Epithelial cell of proximal tubule (primary cell): Measurements from ENCODE around the gene SLC46A2. TPM values are rescaled to one million over a fixed set of nuclear protein-coding genes. Genes with fewer than 3 reads are reported as not detected.

Experiments
- DNase-seq: peaks from one replicate; pipeline ENCODE4 v3.0.0-alpha.2; 2011; ENCODE audit warnings: low read depth
- H3K4me3 ChIP-seq: 2 replicates; pipeline ENCODE4 v1.5.1; 2011; ENCODE audit warnings: low read depth, mild to moderate bottlenecking, low read length
- total RNA-seq: library from RNA; depleted of rRNA; stranded (reverse); fragments of >200 nt; gene quantifications from 2 replicates; pipeline ENCODE4 v1.2.3, GENCODE V29; 2015
- TF ChIP-seq, protein P1 (sequence below): conservative IDR thresholded peaks from 2 replicates; pipeline ENCODE4 v1.5.1; 2012; ENCODE audit warnings: low read depth, mild to moderate bottlenecking, low read length

The SLC46A2 gene
- total RNA-seq, 1 donor from 2014 or later, result not detected

DNA sequence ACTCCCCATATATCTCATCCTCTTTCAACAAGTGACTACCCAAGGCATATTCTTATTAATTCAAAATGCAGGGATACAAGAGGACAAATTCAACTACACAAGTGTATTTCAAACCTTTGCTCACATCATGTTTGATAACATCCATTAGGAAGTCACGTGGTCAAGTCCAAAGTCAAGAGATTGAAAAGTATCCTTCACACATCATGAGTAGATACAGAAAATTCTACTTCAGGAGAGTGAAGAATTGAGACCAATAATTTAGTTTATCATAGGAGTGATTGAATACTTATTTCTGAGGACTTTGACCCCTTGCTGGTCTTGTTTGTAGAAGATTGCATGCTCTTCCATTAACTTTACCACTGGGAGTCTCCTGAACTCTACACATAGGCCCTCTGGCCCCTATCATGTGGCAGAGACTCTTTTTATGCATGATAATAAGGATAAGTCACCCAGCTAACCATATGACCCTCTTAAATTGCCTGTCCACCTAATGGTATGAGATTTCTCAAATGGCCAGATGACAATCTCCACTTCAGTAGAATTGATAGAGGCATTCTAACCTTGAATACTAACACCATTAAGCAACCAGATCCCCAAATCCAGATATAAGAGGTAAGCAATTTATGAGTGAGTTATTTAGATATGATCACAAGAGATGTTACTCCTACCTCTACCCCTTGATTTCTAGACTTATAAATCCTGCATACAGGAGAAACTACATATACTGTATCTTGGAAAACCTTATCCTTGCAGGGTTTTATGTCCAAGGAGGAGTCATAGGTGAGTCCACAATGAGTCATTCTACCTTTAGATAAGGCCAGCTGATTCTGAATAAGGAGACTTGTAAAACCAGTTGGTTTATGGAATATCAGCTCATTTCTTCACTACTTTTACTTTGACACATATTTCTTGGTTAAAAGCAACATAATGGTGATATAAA is 26.6 kb upstream of the SLC46A2 start:
- no peak for DNase-seq
- TF ChIP-seq, protein P1, sequence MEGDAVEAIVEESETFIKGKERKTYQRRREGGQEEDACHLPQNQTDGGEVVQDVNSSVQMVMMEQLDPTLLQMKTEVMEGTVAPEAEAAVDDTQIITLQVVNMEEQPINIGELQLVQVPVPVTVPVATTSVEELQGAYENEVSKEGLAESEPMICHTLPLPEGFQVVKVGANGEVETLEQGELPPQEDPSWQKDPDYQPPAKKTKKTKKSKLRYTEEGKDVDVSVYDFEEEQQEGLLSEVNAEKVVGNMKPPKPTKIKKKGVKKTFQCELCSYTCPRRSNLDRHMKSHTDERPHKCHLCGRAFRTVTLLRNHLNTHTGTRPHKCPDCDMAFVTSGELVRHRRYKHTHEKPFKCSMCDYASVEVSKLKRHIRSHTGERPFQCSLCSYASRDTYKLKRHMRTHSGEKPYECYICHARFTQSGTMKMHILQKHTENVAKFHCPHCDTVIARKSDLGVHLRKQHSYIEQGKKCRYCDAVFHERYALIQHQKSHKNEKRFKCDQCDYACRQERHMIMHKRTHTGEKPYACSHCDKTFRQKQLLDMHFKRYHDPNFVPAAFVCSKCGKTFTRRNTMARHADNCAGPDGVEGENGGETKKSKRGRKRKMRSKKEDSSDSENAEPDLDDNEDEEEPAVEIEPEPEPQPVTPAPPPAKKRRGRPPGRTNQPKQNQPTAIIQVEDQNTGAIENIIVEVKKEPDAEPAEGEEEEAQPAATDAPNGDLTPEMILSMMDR, result no peak
- no peak overlapping the region for H3K4me3 ChIP-seq

DNA sequence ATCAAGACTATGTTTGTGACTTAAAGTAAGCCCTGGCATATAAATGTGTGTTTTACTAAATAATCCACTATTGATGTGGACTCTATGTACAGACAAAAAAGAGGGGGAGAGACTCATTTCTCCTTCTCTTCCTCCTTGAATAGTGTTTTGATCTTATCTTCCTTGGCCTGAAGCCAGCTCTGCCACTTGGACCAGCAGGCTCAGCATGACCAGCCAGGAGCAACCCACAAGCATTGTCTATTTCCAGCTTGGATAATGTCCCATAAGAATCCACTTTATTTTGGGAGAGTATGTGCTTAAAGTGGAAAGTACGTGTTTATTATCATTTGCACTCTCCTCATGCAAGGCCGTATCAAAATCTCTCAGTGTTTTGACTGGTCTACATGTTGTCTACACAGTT is 23.8 kb upstream of the SLC46A2 start:
- no peak for DNase-seq
- TF ChIP-seq, protein P1, result no peak
- H3K4me3 ChIP-seq, result no peak overlapping the region

DNA sequence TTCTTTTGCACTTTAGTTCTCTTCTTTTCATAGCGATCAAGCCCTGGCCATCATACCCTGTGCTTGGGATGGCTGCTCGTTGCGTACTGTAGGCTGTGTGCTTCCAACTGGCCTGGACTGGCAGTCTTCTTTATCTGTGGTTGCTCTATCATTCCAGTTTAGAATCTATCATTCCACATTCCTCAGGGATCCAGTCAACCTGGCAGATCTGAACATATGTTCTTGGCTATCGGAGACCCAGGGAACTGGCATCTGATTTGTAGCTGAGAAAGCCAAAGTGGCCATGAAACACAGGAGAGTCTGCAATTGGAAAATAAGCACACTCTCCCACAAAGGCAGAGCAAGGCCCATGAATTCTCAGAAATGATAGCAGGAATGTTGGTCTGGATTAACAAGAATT is 22.6 kb upstream of the SLC46A2 start:
- no peak for DNase-seq
- TF ChIP-seq, protein P1, result no peak
- H3K4me3 ChIP-seq, result no peak overlapping the region

DNA sequence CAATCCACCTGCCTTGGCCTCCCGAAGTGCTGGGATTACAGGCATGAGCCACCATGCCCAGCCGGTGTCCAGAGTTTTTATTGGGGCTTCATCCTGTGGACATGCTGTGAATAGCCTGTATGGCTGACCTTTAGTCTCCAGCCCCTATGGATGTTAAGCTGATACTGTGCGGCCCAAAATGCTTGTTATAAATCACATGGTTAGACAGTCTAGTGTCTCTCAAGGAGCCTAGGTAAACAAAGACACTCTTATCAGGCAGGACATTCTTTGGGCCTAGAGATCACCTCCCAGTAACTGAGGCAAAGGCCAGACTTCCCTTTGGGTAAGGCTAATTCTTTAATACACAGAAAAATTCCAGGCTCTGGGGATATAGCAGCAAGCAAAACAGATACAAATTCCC is 22.0 kb upstream of the SLC46A2 start:
- TF ChIP-seq, protein P1, result no peak
- no peak for DNase-seq
- H3K4me3 ChIP-seq, result no peak overlapping the region

DNA sequence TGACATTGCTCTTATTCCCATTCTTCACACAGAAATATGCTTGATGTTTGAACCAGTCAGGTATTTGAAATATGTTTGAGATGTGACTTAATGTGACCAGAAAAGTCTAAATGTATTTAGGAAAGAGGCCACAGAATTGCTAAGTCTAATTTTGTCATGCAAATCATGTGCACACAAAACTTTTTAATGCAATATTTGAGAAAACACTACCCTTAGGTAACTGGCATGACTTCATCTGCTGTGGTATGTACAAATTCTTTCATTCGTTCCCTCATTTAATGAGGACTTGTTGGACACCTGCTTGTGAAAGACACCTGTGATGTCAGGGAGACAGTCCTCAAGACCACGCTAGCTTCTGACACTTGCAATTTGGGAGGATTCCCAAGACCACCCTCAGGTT is 21.1 kb upstream of the SLC46A2 start:
- no peak for DNase-seq
- no peak overlapping the region for H3K4me3 ChIP-seq
- TF ChIP-seq, protein P1, result no peak

DNA sequence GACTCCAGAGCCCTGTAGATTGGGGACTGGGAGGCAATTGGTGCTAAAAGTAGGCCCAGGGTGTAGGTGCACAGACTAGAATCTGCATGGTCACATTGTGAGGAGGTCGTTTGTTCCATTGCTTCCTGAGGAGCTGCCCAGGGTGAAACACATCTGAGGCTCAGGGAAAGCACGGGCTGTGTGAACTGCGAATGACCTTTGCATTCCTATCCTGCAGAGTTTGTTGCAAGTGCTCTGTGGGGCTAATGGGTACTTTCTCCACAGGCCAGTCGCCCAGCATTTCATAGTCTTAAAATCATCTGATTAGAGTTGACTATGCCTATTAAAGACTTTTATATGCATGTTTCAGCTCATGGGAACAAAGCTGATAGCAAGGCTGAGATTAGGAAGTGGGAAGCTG is 14.4 kb upstream of the SLC46A2 start:
- TF ChIP-seq, protein P1, result no peak
- H3K4me3 ChIP-seq, result no peak overlapping the region
- peak; percentile 2 for DNase-seq

DNA sequence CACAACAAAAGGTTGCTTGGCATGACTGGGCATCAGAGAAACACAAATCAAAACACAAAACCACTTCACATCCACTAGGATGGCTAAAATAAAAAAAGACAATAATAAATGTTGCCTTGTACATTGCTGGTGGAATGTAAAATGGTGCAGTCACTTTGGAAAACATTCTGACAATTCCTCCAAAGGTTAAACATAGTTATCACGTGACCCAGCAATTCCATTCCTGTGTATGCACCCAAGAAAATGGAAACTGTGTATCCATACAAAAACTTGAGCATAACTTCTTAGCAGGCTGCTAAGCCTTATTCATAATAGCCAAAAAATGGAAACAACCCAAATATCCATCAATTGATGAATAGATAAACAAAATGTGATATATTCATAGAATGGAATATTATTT is 10.2 kb upstream of the SLC46A2 start:
- TF ChIP-seq, protein P1, result no peak

More for the DNA sequence above, 10.2 kb upstream of the SLC46A2 start:
- DNase-seq, result no peak
- no peak overlapping the region for H3K4me3 ChIP-seq
